ENCODE measurements around the gene FCRLB.
"Not testable (repeated sequence)": the region's sequence is repeated elsewhere in the genome, so short reads cannot be mapped to it uniquely, and the experiment has no call there.

GRCh38 chr1:161674447-161674846, 46.9 kb upstream of the FCRLB start:
- TF ChIP-seq POLR2A, POLR2AphosphoS5, CTCF (IDR thresholded peaks at IDR 0.05): not testable (repeated sequence)

Measured in breast epithelium (tissue), 3 donors.